ENCODE results near the gene GMDS.

GMDS gene

DNA sequence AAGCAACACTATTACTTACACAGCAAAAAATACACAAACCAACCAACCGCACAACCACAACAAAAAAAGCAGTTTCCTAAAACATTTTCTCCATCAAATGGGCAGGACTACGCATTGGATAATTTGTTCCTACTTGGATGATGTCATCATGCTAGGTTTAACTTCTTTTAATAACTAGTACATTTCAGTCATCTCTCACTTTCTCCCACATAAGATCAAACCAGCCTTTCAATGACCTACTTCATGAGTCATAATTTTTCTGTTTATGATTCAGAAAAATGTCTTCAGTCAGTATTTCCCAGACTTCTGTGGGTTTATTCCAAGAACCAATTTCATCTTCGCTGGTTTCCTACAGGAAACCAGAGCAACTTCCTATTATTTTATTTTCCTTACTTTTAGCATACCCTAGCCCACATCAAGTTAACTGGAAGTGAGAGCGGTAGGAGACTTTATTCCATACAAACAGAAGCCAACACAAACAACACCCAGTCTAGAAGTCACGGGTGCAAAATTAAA is 134.2 kb downstream of the GMDS start:
- H4K20me1 ChIP-seq (ENCODE audit: insufficient read depth, low read length, poor library complexity, severe bottlenecking): no peaks in the 10 kb centered on the region
- H3K27me3 ChIP-seq (ENCODE audit: insufficient read depth, low read length, poor library complexity, severe bottlenecking): no peaks in the 10 kb centered on the region
- no peak overlapping the region for H3K4me2 ChIP-seq (ENCODE audit: low read depth, low read length, poor library complexity, severe bottlenecking)
- H2AFZ ChIP-seq (ENCODE audit: low read length): no peak overlapping the region
- no peaks in the 10 kb centered on the region for H3K9me2 ChIP-seq (replicated peaks; ENCODE audit: low read depth, low read length)
- H3K9me3 ChIP-seq (ENCODE audit: insufficient read depth, low read depth, low read length): no peaks in the 10 kb centered on the region
- no peak overlapping the region for H3K4me3 ChIP-seq (ENCODE audit: low read length, poor library complexity, severe bottlenecking)
- H3K4me1 ChIP-seq (ENCODE audit: insufficient read depth, low read length, poor library complexity, severe bottlenecking): peaks cover 5% of the 10 kb centered on the region
- no peaks in the 10 kb centered on the region for H3F3A ChIP-seq (ENCODE audit: low read depth)
- TF ChIP-seq, protein P1, sequence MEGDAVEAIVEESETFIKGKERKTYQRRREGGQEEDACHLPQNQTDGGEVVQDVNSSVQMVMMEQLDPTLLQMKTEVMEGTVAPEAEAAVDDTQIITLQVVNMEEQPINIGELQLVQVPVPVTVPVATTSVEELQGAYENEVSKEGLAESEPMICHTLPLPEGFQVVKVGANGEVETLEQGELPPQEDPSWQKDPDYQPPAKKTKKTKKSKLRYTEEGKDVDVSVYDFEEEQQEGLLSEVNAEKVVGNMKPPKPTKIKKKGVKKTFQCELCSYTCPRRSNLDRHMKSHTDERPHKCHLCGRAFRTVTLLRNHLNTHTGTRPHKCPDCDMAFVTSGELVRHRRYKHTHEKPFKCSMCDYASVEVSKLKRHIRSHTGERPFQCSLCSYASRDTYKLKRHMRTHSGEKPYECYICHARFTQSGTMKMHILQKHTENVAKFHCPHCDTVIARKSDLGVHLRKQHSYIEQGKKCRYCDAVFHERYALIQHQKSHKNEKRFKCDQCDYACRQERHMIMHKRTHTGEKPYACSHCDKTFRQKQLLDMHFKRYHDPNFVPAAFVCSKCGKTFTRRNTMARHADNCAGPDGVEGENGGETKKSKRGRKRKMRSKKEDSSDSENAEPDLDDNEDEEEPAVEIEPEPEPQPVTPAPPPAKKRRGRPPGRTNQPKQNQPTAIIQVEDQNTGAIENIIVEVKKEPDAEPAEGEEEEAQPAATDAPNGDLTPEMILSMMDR (conservative IDR thresholded peaks at IDR 0.05; ENCODE audit: low read length): no peak
- TF ChIP-seq EZH2phosphoT487 (IDR thresholded peaks at IDR 0.05; ENCODE audit: borderline replicate concordance): no peak
- no peaks in the 10 kb centered on the region for H3K36me3 ChIP-seq (ENCODE audit: insufficient read depth, low read length)
- H3K79me2 ChIP-seq (ENCODE audit: insufficient read depth, low read length): no peaks in the 10 kb centered on the region
- H3K9ac ChIP-seq (ENCODE audit: low read depth, low read length, poor library complexity, severe bottlenecking): no peak overlapping the region

DNA sequence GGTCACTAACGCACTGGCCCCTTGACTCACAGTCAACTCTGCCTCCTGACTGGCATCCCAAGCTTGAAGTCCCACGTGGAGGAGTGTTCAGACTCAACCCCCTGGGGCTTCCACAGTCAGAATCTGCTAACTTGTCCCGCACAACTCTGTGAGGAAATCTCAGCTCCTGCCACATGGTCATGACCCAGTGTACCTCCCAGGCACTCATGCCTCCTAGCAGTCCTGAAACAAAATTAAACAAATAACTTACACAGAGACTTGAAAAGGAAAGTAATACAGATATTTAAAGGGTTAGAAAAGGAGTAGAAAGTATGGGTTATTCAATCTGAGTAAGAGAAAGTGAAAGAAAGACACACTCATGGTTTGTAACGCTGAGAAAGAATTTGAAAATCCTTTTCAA is 134.9 kb downstream of the GMDS start:
- Histone ChIP-seq H3K27me3 (ENCODE audit: insufficient read depth, low read length, poor library complexity, severe bottlenecking) (no peaks in the 10 kb centered on the region), H3K4me1 (ENCODE audit: insufficient read depth, low read length, poor library complexity, severe bottlenecking) (peaks cover 5% of the 10 kb centered on the region), H4K20me1 (ENCODE audit: insufficient read depth, low read length, poor library complexity, severe bottlenecking) (no peaks in the 10 kb centered on the region), H3K9ac (ENCODE audit: low read depth, low read length, poor library complexity, severe bottlenecking) (no peak overlapping the region), H3K9me2 (replicated peaks; ENCODE audit: low read depth, low read length) (no peaks in the 10 kb centered on the region), H3K4me3 (ENCODE audit: low read length, poor library complexity, severe bottlenecking) (no peak overlapping the region), H2AFZ (ENCODE audit: low read length) (no peak overlapping the region), H3K79me2 (ENCODE audit: insufficient read depth, low read length) (no peaks in the 10 kb centered on the region), H3F3A (ENCODE audit: low read depth) (no peaks in the 10 kb centered on the region), H3K4me2 (ENCODE audit: low read depth, low read length, poor library complexity, severe bottlenecking) (no peak overlapping the region), H3K36me3 (ENCODE audit: insufficient read depth, low read length) (no peaks in the 10 kb centered on the region), H3K9me3 (ENCODE audit: insufficient read depth, low read depth, low read length) (no peaks in the 10 kb centered on the region)
- no peak for TF ChIP-seq EZH2phosphoT487 (IDR thresholded peaks at IDR 0.05; ENCODE audit: borderline replicate concordance)
- TF ChIP-seq, protein P1 (conservative IDR thresholded peaks at IDR 0.05; ENCODE audit: low read length): no peak

DNA sequence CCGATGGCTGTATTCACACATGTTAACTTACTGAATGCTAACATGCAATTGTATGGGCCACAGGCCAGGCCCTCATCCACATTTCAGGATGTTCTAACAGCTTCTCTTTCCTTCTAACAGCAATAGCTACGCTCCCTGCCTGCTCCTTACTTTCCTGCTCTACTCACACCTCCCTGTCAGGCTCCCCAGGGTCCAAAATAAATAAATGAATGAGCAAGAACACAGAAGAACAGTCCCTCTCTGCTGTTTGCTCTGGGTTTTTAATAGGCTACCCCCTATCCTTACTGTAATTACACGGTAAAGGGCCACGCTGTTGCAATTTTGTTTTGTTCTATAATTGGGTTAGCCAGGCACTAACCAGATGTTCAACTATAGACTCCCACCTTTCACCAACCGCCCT is 135.6 kb downstream of the GMDS start:
- TF ChIP-seq EZH2phosphoT487 (IDR thresholded peaks at IDR 0.05; ENCODE audit: borderline replicate concordance): no peak
- TF ChIP-seq, protein P1 (conservative IDR thresholded peaks at IDR 0.05; ENCODE audit: low read length): no peak
- Histone ChIP-seq H3K27me3 (ENCODE audit: insufficient read depth, low read length, poor library complexity, severe bottlenecking) (no peaks in the 10 kb centered on the region), H3K9me2 (replicated peaks; ENCODE audit: low read depth, low read length) (no peaks in the 10 kb centered on the region), H4K20me1 (ENCODE audit: insufficient read depth, low read length, poor library complexity, severe bottlenecking) (no peaks in the 10 kb centered on the region), H3K79me2 (ENCODE audit: insufficient read depth, low read length) (no peaks in the 10 kb centered on the region), H2AFZ (ENCODE audit: low read length) (no peak overlapping the region), H3K4me2 (ENCODE audit: low read depth, low read length, poor library complexity, severe bottlenecking) (no peak overlapping the region), H3K4me1 (ENCODE audit: insufficient read depth, low read length, poor library complexity, severe bottlenecking) (peaks cover 5% of the 10 kb centered on the region), H3K9ac (ENCODE audit: low read depth, low read length, poor library complexity, severe bottlenecking) (no peak overlapping the region), H3F3A (ENCODE audit: low read depth) (no peaks in the 10 kb centered on the region), H3K9me3 (ENCODE audit: insufficient read depth, low read depth, low read length) (no peaks in the 10 kb centered on the region), H3K4me3 (ENCODE audit: low read length, poor library complexity, severe bottlenecking) (no peak overlapping the region), H3K36me3 (ENCODE audit: insufficient read depth, low read length) (no peaks in the 10 kb centered on the region)

Measured in Loucy (cell line).